ENCODE results near the gene GJD4.

GJD4 gene

DNA sequence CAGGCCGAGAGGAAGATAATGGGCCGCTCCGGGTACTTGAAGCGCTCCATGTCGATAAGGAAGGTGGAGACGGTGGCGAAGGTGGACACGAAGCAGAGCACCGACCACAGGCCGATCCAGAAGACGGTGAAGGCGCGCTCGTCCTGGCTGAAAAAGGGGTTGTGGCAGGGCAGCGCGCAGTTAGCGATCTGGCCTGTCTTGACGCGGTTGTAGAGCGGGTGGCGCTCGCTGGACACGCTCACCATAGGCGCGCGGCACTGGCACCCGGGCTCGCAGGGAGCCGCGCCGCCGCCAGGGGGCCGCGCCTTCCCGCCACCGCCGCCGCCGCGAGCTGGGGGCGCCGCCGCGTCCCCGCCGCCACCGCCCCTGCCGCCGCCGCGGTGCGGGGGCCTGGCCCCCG lies 35.3 kb downstream of the GJD4 start:
- DNase-seq (ENCODE audit: low spot score): no peak
- peaks cover 4% of the 10 kb centered on the region for H3K4me1 ChIP-seq (ENCODE audit: insufficient read depth, poor library complexity, severe bottlenecking)
- no peaks in the 10 kb centered on the region for H3K36me3 ChIP-seq (ENCODE audit: low read depth)
- TF ChIP-seq, protein P1, sequence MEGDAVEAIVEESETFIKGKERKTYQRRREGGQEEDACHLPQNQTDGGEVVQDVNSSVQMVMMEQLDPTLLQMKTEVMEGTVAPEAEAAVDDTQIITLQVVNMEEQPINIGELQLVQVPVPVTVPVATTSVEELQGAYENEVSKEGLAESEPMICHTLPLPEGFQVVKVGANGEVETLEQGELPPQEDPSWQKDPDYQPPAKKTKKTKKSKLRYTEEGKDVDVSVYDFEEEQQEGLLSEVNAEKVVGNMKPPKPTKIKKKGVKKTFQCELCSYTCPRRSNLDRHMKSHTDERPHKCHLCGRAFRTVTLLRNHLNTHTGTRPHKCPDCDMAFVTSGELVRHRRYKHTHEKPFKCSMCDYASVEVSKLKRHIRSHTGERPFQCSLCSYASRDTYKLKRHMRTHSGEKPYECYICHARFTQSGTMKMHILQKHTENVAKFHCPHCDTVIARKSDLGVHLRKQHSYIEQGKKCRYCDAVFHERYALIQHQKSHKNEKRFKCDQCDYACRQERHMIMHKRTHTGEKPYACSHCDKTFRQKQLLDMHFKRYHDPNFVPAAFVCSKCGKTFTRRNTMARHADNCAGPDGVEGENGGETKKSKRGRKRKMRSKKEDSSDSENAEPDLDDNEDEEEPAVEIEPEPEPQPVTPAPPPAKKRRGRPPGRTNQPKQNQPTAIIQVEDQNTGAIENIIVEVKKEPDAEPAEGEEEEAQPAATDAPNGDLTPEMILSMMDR (IDR thresholded peaks at IDR 0.05; ENCODE audit: poor library complexity, severe bottlenecking): peak; percentile 43
- H3K27ac ChIP-seq (ENCODE audit: poor library complexity, severe bottlenecking): peak overlapping the region; percentile 63
- H3K27me3 ChIP-seq (ENCODE audit: insufficient read depth, poor library complexity, severe bottlenecking): no peaks in the 10 kb centered on the region
- H3K4me3 ChIP-seq (ENCODE audit: severe bottlenecking): peak overlapping the region; percentile 86
- no peaks in the 10 kb centered on the region for H3K9me3 ChIP-seq (ENCODE audit: severe bottlenecking)
- peak; percentile 20; the same call in 2 of the 3 replicates for ATAC-seq (ENCODE audit: low read depth)

DNA sequence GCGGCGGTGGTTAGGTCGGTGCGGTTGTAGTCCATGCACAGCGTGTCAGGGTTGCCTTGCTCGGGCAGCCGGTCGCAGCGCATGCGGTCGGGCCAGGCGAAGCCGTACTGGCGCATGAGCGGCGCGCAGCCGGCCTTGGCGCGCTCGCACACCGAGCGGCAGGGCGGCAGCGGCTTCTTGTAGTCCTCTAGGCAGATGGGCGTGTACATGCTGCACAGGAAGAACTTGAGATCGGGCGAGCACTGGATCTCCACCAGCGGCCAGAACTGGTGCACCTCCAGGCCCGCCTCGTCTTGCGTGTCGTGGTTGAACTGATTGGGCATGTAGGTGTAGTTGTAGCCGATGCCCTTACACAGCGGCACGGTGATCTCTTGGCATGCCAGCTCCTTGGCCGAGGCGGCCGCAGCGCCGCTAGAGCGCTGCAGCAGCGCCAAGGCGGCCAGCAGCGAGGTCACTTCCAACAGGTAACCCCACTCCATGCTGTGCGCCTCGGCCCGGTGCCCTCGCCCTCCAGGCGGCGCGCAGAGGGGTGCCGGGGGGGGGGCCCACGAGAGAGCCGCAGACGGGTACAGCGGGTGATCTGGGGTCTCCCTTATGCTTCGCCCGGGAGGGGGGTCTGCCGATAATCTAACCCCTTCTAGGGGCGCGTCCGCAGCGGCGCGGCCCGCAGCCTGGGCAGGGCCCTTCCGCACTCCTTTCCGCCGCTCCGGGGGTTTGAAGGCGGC lies 36.0 kb downstream of the GJD4 start:
- ATAC-seq (ENCODE audit: low read depth) (peak; percentile 40), DNase-seq (ENCODE audit: low spot score) (peak; percentile 81)
- H3K27me3 ChIP-seq (ENCODE audit: insufficient read depth, poor library complexity, severe bottlenecking): no peaks in the 10 kb centered on the region
- H3K4me3 ChIP-seq (ENCODE audit: severe bottlenecking): peak overlapping the region; percentile 86
- H3K9me3 ChIP-seq (ENCODE audit: severe bottlenecking): no peaks in the 10 kb centered on the region
- TF ChIP-seq, protein P1 (IDR thresholded peaks at IDR 0.05; ENCODE audit: poor library complexity, severe bottlenecking): no peak
- H3K36me3 ChIP-seq (ENCODE audit: low read depth): no peaks in the 10 kb centered on the region
- H3K4me1 ChIP-seq (ENCODE audit: insufficient read depth, poor library complexity, severe bottlenecking): peaks cover 4% of the 10 kb centered on the region
- peak overlapping the region; percentile 63 for H3K27ac ChIP-seq (ENCODE audit: poor library complexity, severe bottlenecking)

DNA sequence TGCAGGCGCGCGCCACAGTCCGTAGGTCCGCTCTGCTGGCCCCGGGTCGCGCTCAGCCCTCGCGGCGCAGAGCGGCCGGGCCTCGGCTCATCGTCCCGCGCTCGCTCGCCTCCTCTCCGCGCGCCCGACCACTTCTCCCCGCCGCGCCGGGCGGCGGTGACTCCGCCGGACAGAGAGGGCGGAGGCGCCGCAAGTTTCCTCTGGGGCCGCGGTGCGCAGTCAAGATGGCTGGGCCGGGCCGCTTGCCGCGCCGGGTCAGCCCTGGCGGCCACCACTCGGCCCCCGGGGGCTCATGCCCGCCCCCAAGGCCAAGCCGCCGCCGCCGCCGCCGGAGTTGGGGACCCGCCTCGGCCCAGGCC lies 36.5 kb downstream of the GJD4 start:
- TF ChIP-seq, protein P1 (IDR thresholded peaks at IDR 0.05; ENCODE audit: poor library complexity, severe bottlenecking): no peak
- DNase-seq (ENCODE audit: low spot score) (no peak), ATAC-seq (ENCODE audit: low read depth) (peak; percentile 4; the same call in 2 of the 3 replicates)
- Histone ChIP-seq H3K4me1 (ENCODE audit: insufficient read depth, poor library complexity, severe bottlenecking) (peaks cover 4% of the 10 kb centered on the region), H3K27ac (ENCODE audit: poor library complexity, severe bottlenecking) (peak overlapping the region; percentile 63), H3K9me3 (ENCODE audit: severe bottlenecking) (no peaks in the 10 kb centered on the region), H3K27me3 (ENCODE audit: insufficient read depth, poor library complexity, severe bottlenecking) (no peaks in the 10 kb centered on the region), H3K4me3 (ENCODE audit: severe bottlenecking) (peak overlapping the region; percentile 86), H3K36me3 (ENCODE audit: low read depth) (no peaks in the 10 kb centered on the region)

DNA sequence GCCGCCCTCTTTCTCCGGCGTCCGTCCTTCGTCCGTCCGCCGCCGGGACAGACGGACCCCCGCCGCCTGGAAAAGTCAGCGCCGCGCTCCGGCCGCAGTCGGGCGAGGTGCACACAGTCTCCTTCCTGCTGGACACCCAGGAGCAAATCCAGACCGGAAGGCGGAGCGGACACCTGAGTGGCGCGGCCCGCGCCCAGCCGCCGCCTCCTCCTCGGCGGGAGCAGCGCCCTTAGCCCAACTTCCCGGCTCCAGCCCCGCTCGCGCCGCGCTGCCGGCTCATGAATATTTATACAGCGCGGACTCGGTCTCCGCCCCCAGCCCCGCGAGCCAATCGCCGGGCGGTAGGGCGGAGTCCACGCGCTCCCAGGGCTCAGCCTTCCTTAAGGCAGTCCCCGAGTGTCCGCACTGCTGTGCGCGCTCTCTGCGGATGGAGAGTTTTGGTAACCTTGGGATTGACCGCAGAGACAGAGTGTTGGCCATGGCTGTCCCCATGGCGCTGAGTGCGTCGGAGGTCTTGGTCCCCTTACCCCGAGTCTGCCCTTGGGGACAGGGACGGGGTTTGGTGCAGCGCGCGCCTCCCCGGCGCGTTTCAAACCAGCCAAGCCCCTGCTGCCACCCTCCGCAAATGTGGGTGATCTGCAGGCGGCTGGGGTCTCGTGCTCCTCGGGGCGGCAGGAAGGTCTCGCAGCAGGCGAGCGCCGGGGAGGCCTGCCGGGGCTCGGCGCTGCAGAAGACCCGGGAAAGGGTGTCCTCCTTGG lies 37.1 kb downstream of the GJD4 start, which contains the start of gene FZD8:
Gene FZD8 (minus strand): TSS at position 262 of the 758 bp plus-strand sequence. CDS start 867 bp downstream, outside the sequence.
- peak; percentile 88 for DNase-seq (ENCODE audit: low spot score)
- Histone ChIP-seq H3K36me3 (ENCODE audit: low read depth) (no peaks in the 10 kb centered on the region), H3K4me1 (ENCODE audit: insufficient read depth, poor library complexity, severe bottlenecking) (peaks cover 4% of the 10 kb centered on the region), H3K9me3 (ENCODE audit: severe bottlenecking) (no peaks in the 10 kb centered on the region), H3K4me3 (ENCODE audit: severe bottlenecking) (peak within 1 kb of the TSS; percentile 86), H3K27ac (ENCODE audit: poor library complexity, severe bottlenecking) (peak within 1 kb of the TSS; percentile 63), H3K27me3 (ENCODE audit: insufficient read depth, poor library complexity, severe bottlenecking) (no peaks in the 10 kb centered on the region)
- ATAC-seq (ENCODE audit: low read depth): peak; percentile 87
- TF ChIP-seq, protein P1 (IDR thresholded peaks at IDR 0.05; ENCODE audit: poor library complexity, severe bottlenecking): peak; percentile 30

All from RWPE2 (cell line).